Right hindlimb (tissue), 1 donor: ENCODE measurements around the gene STK33.
"Not testable (repeated sequence)": the region's sequence is repeated elsewhere in the genome, so short reads cannot be mapped to it uniquely, and the experiment has no call there.

ENCODE experiments used
- DNase-seq: peaks from one replicate; pipeline ENCODE4 v3.0.0-alpha.2; 2018

The STK33 gene

GRCh38 chr11:8533332-8533731, 60.7 kb downstream of the STK33 start:
- no peak for DNase-seq

- no peak for DNase-seq
Measured at GRCh38 chr11:8532475-8532874, 61.6 kb downstream of the STK33 start.

GRCh38 chr11:8531982-8532381, 62.0 kb downstream of the STK33 start:
- no peak for DNase-seq

GRCh38 chr11:8531312-8531711, 62.7 kb downstream of the STK33 start:
- peak; percentile 75 for DNase-seq

- DNase-seq: no peak
Measured at GRCh38 chr11:8527939-8528338, 66.1 kb downstream of the STK33 start.

GRCh38 chr11:8523396-8523795, 70.6 kb downstream of the STK33 start:
- no peak for DNase-seq

- no peak for DNase-seq
Measured at GRCh38 chr11:8512547-8512946, 81.5 kb downstream of the STK33 start.

GRCh38 chr11:8503910-8504364, 90.1 kb downstream of the STK33 start:
- DNase-seq: no peak

- no peak for DNase-seq
Measured at GRCh38 chr11:8501836-8502235, 92.2 kb downstream of the STK33 start.

- DNase-seq: no peak
Measured at GRCh38 chr11:8488395-8488794, 105.6 kb downstream of the STK33 start.

- DNase-seq: no peak
Measured at GRCh38 chr11:8487261-8487660, 106.8 kb downstream of the STK33 start.

GRCh38 chr11:8484251-8484650, 109.8 kb downstream of the STK33 start:
- DNase-seq: no peak

- no peak for DNase-seq
Measured at GRCh38 chr11:8480858-8481257, 113.2 kb downstream of the STK33 start.

GRCh38 chr11:8477680-8478079, 116.3 kb downstream of the STK33 start:
- no peak for DNase-seq

- DNase-seq: no peak
Measured at GRCh38 chr11:8477151-8477550, 116.9 kb downstream of the STK33 start.

GRCh38 chr11:8467806-8468205, 126.2 kb downstream of the STK33 start:
- not testable (repeated sequence) for DNase-seq

- not testable (repeated sequence) for DNase-seq
Measured at GRCh38 chr11:8467356-8467755, 126.7 kb downstream of the STK33 start.

GRCh38 chr11:8466884-8467283, 127.1 kb downstream of the STK33 start:
- not testable (repeated sequence) for DNase-seq

GRCh38 chr11:8459711-8460399, 134.2 kb downstream of the STK33 start:
- no peak for DNase-seq

- DNase-seq: no peak
Measured at GRCh38 chr11:8442301-8442700, 151.7 kb downstream of the STK33 start.

- DNase-seq: no peak
Measured at GRCh38 chr11:8440649-8441048, 153.4 kb downstream of the STK33 start.

GRCh38 chr11:8429483-8429882, 164.5 kb downstream of the STK33 start:
- DNase-seq: no peak

- no peak for DNase-seq
Measured at GRCh38 chr11:8426076-8426475, 168.0 kb downstream of the STK33 start.

GRCh38 chr11:8415195-8415594, 178.8 kb downstream of the STK33 start:
- DNase-seq: no peak
